Hepatic stellate cell (primary cell): ENCODE results near the gene NUP93.

Experiments
- DNase-seq: peaks from one replicate; pipeline ENCODE4 v3.0.0; 2011; ENCODE audit warnings: low spot score

NUP93 gene

GRCh38 chr16:56895813-56896212 is 165.9 kb downstream of the NUP93 start:
- DNase-seq, result no peak

GRCh38 chr16:56896244-56896643 is 166.3 kb downstream of the NUP93 start:
- DNase-seq, result no peak

- no peak for DNase-seq
Observed at GRCh38 chr16:56897026-56897799, 167.3 kb downstream of the NUP93 start.

- DNase-seq, result no peak
Observed at GRCh38 chr16:56898847-56899246, 168.9 kb downstream of the NUP93 start.
